HUES48 (cell line): ENCODE data around the gene SUFU.
A peak's percentile ranks its signal among the peaks of the same experiment; 100 is the strongest.
"Not testable (repeated sequence)": the region's sequence is repeated elsewhere in the genome, so short reads cannot be mapped to it uniquely, and the experiment has no call there.

Experiments used
- H3K27ac ChIP-seq: one replicate; pipeline ENCODE4 v1.7.0; 2013; ENCODE audit warnings: low read depth, low read length, inconsistent platforms
- H3K27me3 ChIP-seq: 2 replicates; pipeline ENCODE4 v1.6.1; 2013; ENCODE audit warnings: mild to moderate bottlenecking, low read length; ENCODE audit not compliant: control insufficient read depth, insufficient read depth
- H3K36me3 ChIP-seq: 2 replicates; pipeline ENCODE4 v1.6.1; 2013; ENCODE audit warnings: low read length; ENCODE audit not compliant: control insufficient read depth, insufficient read depth
- H3K4me1 ChIP-seq: 2 replicates; pipeline ENCODE4 v1.6.1; 2013; ENCODE audit warnings: mild to moderate bottlenecking, low read length; ENCODE audit not compliant: control insufficient read depth, insufficient read depth
- H3K4me3 ChIP-seq: 2 replicates; pipeline ENCODE4 v1.5.1; 2013; ENCODE audit warnings: mild to moderate bottlenecking, low read depth, low read length
- H3K9ac ChIP-seq: 2 replicates; pipeline ENCODE4 v1.6.1; 2013; ENCODE audit warnings: mild to moderate bottlenecking, low read depth, low read length, moderate library complexity
- H3K9me3 ChIP-seq: 2 replicates; pipeline ENCODE4 v1.6.1; 2013; ENCODE audit warnings: low read length; ENCODE audit not compliant: control insufficient read depth, insufficient read depth

The SUFU gene

GRCh38 chr10:102503264-102504178, at the start of gene SUFU:
Gene SUFU, plus strand, starts transcription at chr10:102503972. Its CDS starts 181 bp downstream, at chr10:102504153.
- Histone ChIP-seq H3K27ac (peak within 1 kb of the TSS; percentile 74), H3K4me3 (peak within 1 kb of the TSS; percentile 94), H3K27me3 (peaks cover 16% of the 10 kb centered on the region), H3K36me3 (no peaks in the 10 kb centered on the region), H3K4me1 (peaks cover 17% of the 10 kb centered on the region), H3K9ac (0 out of 2 replicates have a peak within 1 kb of the TSS, but pooled peaks have one; percentile 9), H3K9me3 (no peaks in the 10 kb centered on the region)

GRCh38 chr10:102454662-102455487, 48.9 kb upstream of the SUFU start:
- Histone ChIP-seq H3K27ac (peak overlapping the region; percentile 84), H3K36me3 (peaks cover 25% of the 10 kb centered on the region), H3K4me3 (peak overlapping the region; percentile 28; the same call in 1 of the 2 replicates), H3K4me1 (peaks cover 46% of the 10 kb centered on the region), H3K9ac (peak overlapping the region; percentile 41)
- not testable (repeated sequence) for H3K9me3 ChIP-seq, H3K27me3 ChIP-seq

- Histone ChIP-seq H3K4me3 (no peak overlapping the region), H3K36me3 (peaks cover 25% of the 10 kb centered on the region), H3K4me1 (peaks cover 53% of the 10 kb centered on the region), H3K27ac (peak overlapping the region; percentile 84), H3K27me3 (no peaks in the 10 kb centered on the region), H3K9ac (peak overlapping the region; percentile 41), H3K9me3 (no peaks in the 10 kb centered on the region)
Observed at GRCh38 chr10:102455893-102456471, 47.8 kb upstream of the SUFU start.

- Histone ChIP-seq H3K36me3 (peaks cover 21% of the 10 kb centered on the region), H3K27me3 (no peaks in the 10 kb centered on the region), H3K4me3 (no peak overlapping the region), H3K9ac (no peak overlapping the region), H3K4me1 (peaks cover 52% of the 10 kb centered on the region), H3K27ac (no peak overlapping the region), H3K9me3 (no peaks in the 10 kb centered on the region)
Observed at GRCh38 chr10:102457591-102458150, 46.1 kb upstream of the SUFU start.

GRCh38 chr10:102458656-102459055, 45.1 kb upstream of the SUFU start:
- Histone ChIP-seq H3K9me3 (no peaks in the 10 kb centered on the region), H3K27me3 (no peaks in the 10 kb centered on the region), H3K36me3 (peaks cover 15% of the 10 kb centered on the region), H3K4me3 (no peak overlapping the region), H3K27ac (no peak overlapping the region), H3K9ac (no peak overlapping the region), H3K4me1 (peaks cover 50% of the 10 kb centered on the region)

- Histone ChIP-seq H3K27me3 (no peaks in the 10 kb centered on the region), H3K9ac (peak overlapping the region; percentile 43), H3K4me1 (peaks cover 34% of the 10 kb centered on the region), H3K36me3 (peaks cover 8% of the 10 kb centered on the region), H3K27ac (peak overlapping the region; percentile 53), H3K4me3 (peak overlapping the region; percentile 28; the same call in 1 of the 2 replicates), H3K9me3 (no peaks in the 10 kb centered on the region)
Observed at GRCh38 chr10:102460836-102461186, 43.0 kb upstream of the SUFU start.

GRCh38 chr10:102461187-102462054, 42.4 kb upstream of the SUFU start:
- peak overlapping the region; percentile 53 for H3K27ac ChIP-seq
- peak overlapping the region; percentile 66 for H3K4me3 ChIP-seq

GRCh38 chr10:102462512-102463054, 41.2 kb upstream of the SUFU start:
- no peak overlapping the region for H3K27ac ChIP-seq
- H3K27me3 ChIP-seq: no peaks in the 10 kb centered on the region
- no peak overlapping the region for H3K9ac ChIP-seq
- no peaks in the 10 kb centered on the region for H3K9me3 ChIP-seq
- peaks cover 26% of the 10 kb centered on the region for H3K4me1 ChIP-seq
- no peaks in the 10 kb centered on the region for H3K36me3 ChIP-seq
- peak overlapping the region; percentile 66 for H3K4me3 ChIP-seq

More at GRCh38 chr10:102461187-102462054, 42.4 kb upstream of the SUFU start:
- Histone ChIP-seq H3K27me3 (no peaks in the 10 kb centered on the region), H3K4me1 (peaks cover 28% of the 10 kb centered on the region), H3K9ac (peak overlapping the region; percentile 43), H3K36me3 (peaks cover 2% of the 10 kb centered on the region), H3K9me3 (no peaks in the 10 kb centered on the region)

GRCh38 chr10:102463983-102464382, 39.8 kb upstream of the SUFU start:
- no peak overlapping the region for H3K27ac ChIP-seq
- no peak overlapping the region for H3K4me3 ChIP-seq
- no peaks in the 10 kb centered on the region for H3K9me3 ChIP-seq
- no peaks in the 10 kb centered on the region for H3K27me3 ChIP-seq
- peaks cover 26% of the 10 kb centered on the region for H3K4me1 ChIP-seq
- no peak overlapping the region for H3K9ac ChIP-seq
- H3K36me3 ChIP-seq: no peaks in the 10 kb centered on the region
